Measurements from ENCODE around the gene TMEM218.

TMEM218 gene

DNA sequence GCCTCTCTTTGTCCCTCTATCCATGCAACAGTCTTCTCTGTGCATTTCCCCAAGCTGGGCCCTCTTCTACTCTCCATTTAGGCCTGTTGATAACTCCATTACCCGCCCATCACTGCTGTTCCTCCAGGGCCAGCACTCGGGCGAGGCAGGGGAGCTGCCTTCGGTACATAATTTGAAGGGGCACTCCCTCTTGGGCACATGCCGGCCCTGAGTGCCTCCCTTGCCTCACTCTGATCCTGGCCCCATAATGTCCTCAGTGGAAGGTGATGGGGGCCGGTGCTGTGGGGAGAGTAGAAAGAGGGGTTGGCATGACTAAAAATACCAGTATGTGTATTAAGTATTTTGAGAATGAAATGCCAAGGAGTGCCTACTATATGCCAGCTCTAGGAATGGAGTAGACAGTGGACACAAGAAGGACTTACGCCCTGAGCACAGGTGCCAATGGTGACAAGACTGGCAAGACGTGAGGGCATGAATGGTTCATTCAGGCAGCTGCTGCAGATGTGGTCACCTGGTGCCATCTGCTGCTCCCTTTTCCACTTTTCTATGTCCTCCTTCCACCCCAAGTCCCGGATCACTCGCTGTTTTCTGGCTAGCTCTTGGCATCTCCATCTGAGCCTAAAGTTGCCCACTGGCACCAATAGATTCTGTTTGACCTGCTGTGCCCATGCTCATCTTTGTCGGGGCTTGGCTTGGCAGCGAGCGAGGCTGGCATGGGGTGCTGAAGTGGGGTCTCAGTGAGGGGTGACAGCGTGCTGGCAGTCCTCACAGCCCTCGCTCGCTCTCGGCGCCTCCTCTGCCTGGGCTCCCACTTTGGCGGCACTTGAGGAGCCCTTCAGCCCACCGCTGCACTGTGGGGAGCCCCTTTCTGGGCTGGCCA lies 22.6 kb downstream of the TMEM218 start:
- DNase-seq = no peak

DNA sequence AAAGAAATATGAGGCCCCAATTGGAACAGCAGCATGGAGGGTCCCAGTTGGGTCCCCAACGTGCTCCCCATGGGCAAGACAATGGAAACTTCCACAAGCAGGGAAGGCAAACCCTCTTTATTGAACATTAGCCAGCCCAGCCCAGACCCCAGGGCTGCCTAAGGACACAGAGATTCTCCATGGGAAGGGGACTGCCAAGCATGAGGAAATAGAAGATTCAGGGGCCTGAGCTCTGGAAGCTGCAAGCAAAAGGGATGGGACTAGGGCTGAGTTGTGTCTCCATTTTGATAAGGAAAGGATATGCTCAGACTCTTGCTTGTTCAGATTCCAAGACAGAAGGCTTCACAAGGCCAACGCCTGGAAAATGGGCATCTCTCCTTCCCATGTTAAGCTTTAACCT lies 23.3 kb downstream of the TMEM218 start:
- no peak for DNase-seq

DNA sequence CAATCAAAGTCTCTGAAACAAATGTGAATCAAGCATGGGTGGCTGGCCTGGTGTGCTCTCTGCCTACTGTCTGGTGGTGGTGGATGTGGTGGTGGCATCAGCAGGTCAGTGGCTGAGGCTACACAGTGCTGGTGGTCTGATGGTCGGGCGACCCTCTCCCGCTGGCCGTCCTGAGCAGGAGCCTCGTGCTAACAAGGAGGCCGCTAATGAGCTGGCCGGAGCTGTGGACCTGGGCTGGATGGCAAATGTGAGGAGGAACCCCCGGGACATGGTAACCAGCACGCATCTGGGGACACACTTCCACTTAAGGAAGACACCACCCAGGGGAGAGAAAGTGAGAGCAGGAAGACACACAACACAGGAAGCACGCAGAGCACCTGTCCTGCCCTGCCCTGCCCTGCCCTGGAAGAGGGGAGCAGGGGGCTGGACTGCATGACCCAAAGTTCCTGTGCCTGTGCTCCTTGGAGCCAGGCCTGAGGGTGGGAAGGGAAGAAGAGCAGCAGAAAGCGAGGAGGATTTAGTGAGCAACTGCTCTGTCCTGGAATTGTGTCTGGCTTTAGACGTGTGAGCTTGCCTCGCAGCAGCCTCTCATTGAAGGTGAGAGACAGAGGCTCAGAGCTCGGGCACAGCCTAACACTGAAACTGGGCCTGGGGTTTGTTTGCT lies 24.7 kb downstream of the TMEM218 start:
- DNase-seq = no peak

DNA sequence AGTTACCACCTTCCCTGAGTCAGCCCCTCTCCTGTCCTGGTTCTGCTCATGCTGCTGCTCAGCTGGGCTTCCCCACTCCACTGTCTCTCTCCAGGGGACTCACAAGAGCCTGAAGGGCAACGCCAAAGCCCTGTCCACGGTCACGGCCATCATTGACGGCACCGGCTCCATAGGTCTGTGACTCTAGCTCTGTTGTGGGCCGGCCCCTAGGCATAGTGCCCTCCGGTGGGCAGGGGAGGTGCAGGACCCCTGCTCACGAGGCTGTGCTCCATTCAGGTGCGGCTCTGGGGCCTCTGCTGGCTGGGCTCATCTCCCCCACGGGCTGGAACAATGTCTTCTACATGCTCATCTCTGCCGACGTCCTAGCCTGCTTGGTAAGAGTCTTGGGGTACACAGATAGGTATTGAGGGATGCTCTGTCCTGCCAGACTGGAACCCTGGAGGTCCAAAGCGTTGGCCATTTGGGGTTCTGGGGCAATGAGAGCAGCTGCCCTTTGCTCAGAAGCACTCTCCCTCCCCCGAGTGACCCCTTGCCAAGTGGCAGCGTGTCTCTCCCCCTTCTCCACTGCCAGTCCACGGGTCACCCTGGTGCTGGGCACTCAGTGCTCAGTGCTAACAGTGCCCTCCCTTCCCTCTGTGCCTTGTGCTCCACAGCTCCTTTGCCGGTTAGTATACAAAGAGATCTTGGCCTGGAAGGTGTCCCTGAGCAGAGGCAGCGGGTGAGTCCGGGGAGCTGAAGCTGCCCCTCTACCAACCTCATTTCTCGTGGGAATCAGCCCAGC lies 25.9 kb downstream of the TMEM218 start:
- DNase-seq = no peak

DNA sequence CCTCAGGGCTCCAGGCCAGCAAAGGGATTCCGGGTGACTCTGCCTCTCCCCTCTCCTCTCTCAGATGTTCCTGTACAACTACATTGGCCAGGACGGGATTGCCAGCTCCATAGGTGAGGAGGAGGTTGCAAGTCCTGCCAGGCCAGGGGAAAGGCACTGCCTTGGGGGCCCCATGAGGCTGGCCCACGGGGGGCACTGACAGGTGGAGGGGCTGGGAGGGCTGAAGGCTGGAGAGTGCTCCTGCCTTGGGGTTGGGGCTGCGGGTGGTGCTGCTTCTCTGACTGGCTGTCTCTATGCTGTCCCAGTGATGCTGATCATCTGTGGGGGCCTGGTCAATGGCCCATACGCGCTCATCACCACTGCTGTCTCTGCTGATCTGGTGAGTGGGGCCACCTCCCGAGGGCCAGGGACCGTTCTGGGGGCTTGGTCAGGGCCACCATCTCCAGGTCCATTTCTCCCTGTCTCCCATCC lies 26.6 kb downstream of the TMEM218 start:
- no peak for DNase-seq

DNA sequence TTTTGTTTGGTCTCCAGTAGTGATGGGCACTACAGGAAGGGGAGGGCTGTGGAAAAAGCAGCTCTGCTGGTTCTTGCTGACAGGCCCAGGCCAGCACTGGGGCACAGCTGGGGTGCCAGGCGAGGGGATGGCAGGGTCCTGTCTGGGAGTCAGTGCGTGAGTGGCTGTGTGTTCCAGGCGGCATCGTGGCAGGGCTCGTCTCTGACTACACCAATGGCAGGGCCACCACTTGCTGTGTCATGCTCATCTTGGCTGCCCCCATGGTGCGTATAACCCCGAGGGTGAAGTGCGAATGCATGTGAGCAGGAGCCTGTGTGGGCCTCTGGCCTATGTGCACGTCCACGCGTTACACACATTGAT lies 27.4 kb downstream of the TMEM218 start:
- DNase-seq = no peak

DNA sequence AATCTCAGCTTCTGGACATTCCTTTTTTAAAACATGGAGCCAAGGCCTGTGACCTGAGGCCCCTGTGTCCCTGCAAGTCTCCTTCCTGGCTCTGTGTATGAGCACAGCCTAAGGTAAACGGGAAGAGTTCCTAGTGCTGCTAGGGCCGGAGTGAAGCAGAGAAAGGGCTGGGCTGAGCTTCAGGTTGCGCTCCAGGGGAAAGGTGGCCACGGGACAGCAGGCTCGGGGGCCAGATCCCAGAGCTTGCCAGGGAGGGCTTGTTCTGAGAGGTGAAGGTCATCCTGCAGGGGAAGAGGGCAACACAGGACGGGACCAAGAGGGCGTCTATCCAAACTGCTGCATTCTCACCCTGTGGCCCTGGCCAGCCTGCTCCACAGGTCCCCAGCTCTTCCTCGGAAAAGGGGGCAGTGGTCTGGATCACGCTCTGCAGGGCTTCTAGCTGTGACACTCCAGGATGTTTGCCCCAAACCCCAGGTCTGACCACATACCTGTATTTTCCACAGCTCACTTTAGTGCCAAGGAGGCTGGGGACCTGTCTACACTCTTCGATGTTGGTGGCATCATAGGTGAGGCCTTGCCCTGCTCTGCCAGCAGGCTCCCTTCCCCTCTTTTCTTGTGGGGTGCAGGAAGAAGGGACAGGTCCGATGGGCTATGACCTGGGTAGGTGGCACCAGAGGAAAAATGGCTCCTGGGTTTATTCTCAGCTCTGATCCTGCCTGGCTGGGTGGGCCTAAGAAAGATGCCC lies 27.9 kb downstream of the TMEM218 start:
- no peak for DNase-seq

DNA sequence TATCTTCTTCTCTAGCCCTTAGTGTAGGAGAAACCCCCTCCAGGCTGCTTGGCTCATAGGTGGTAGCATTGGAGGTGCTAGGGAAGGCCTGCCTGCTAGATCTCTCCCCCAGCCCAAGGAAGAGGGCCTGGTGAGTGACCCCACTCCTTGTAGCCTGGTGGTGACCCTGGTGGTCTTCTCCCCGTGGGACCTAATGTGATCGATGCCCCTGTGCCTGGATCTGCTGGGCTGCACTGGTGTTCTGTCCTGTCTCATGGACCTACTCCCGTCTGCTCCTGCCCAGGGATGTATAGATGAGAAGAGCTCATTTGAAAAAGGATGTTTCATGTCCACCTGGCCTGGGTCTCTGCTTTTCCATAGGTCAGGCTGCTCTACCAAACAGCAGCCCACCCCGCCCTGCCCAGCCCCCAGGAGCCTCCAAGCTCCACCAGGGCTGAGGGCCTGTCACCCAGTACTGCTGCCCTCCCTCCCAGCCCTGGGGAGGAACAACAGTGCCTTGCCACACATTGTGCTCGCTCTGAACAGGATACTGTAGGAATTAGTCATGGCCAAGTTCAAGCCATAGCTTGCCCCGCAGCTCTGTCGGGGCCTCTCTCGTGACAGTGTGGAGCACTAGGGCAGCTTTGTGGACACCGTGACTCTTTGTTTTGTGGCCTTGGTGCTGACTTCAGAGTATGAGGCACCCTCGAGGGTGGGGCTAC lies 28.7 kb downstream of the TMEM218 start:
- no peak for DNase-seq

DNA sequence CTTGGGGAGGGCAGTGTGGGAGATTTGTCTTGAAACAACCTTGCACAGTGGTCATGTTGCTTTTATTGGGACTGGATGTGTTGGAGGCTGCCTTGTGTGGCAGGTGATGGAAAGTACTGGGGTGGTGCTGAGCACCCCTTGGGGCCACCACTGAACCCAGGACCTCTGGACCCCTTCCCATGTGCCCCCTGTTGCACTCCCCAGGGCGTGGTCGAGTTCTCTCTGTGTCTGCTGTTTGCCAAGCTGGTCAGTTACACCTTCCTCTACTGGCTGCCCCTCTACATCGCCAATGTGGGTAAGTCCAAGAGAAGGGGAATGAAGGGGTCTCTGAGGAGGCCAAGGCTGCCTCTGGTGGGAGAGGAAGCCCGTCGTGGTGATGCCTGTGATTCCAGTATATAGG lies 29.4 kb downstream of the TMEM218 start:
- no peak for DNase-seq

DNA sequence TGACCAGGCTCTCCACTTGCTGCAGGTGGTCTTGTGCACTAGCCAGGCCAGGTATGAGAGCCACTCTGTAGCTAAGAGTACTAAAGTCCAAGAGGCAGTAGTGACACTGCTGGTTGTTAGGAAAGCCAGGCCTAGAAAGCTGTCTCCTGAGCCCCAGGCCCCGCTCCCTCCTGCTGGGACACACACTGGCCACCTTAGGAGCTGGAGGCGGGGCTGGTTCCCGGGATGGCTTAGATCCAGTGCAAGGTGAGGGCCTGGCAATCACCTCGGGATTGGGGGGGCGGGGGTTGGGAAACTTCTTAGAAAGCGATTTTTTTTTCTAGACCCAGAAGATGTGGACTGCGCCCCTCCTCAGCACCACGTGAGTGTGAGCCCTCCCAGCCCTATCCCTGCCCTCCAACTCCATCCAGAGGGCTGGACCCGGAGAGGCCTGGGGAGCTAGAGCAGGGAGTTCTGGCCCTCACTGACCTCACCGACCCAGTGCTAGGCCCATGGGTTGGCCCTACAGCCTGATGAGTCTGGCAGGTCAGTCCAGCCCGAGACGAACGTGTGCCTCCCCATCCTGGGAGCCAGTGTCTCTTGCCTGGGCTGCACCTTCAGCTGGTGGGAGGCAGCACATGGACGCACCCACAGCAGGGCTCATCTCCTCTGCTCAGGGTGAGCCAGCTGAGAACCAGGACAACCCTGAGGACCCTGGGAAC lies 30.2 kb downstream of the TMEM218 start:
- no peak for DNase-seq

DNA sequence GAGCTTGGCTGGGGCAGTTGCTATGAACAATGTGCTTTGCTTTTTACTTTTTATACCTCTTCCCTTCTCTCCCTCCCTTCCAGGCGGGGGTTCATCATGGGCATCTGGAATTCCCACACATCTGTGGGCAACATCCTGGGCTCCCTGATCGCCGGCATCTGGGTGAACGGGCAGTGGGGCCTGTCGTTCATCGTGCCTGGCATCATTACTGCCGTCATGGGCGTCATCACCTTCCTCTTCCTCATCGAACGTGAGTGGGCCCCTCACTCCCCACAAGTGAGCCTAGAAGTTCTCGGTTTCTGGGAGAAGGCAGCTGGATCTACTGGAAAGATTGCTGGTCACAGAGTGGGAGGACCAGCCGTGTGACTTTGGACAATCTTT lies 30.9 kb downstream of the TMEM218 start:
- no peak for DNase-seq

DNA sequence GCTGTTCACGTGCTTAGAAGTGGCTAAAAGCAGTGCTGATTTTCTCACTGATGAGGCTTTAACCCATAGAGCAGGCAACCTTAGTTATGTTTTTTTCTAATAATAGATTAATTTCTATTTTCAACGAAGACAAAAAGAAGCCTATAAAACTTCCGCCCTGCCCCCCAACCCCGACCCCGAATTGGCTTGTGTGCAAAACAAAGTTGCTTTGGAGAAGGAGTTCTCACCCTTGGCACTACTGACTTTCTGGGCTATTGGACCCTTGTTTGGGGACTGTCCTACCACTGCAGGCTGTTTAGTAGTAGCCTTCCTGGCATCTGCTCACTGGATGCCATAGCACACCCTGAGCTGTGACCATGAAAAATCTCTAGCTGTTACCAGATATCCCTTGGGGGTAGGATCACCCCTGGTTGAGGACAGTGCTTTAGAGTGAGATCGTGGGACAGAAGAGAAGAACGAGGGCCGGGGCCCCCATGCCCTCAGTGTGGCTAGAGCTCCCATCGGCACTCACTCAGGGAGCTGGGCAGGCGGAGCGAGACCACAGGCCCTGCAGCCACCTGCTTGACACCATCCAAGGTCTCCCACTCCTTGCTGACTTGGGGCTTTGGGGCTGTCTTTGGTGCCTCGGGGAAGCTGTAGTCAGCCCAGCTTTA lies 31.4 kb downstream of the TMEM218 start:
- DNase-seq = no peak

DNA sequence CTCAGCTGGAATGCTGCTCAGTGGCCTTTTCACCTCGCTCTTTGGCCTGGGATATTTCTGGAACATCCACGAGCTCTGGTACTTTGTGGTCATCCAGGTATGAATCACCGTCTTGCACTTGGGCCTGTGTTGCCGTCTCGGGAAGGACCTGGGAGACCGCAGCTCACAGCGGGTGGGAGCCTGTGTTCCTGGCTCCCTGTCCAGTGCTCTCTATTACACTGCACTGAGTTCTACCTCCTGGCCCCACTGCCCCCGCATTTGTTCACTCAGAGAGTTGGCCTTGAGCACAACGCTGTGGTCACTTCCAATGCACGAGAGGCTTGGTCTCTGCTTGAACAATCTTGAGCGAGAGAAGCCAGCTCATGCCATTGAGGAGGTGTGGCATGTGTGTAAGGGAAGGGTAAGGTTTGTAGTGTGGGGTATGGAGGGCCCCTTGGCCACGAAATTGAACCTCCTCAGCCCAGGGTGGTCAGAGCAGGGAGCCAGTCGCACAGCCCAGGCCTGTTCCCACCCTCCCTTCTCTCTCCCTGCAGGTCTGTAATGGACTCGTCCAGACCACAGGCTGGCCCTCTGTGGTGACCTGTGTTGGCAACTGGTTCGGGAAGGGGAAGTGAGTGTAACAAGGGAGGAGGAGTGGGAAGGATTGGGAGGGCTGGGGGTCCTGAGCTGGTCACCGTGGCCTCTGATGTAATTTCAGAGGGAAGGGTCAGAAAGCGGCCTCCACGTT lies 32.1 kb downstream of the TMEM218 start:
- DNase-seq = no peak

DNA sequence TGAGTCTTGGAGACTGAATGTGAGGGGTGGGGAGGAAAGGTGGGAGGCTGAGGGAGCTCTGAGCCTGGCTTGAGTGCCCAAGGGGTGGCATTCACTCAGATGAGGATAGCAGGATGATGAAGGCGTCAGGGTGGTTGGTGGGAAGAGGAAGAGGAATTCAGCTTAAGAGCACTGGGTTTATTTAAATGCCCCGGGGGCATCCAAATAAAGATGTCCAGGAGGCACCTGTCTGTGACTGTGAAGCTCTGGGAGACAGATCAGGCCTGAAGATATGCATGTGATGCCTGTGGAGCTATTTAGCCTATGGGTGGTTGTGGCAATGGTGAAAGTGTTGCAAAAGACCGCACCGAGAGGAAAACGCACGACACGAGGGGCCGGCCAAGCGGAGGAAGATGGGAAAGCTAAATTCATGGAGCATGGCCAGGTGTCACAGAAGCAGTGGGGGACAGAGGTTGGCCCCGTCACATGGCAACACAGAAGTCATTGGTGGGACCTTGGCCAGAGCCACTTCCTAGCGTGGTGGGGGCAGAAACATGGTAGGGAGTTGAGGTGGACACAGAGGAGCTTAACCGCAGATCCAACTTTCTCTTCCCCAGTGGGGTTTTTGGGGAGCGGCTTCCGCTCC lies 32.8 kb downstream of the TMEM218 start:
- DNase-seq = no peak

DNA sequence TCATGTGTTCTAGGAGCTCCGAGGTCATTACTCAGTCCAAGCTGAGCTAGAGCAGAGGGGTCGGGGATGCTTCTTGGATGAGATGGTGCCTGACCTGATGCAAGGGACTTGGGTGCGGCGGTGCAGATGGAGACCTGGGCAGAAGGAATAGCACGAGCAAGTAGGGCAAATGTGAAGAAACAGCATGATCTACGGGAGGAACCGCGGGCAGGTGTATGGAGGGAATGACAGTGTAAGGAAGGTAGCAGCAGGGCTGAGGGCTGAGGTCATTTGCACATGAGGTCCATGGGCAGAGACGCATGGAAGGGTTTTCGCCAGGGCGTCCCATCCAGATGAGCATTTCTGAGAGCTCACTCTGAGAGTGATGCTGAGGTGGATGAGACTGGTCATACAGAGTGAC lies 33.4 kb downstream of the TMEM218 start:
- DNase-seq = no peak

DNA sequence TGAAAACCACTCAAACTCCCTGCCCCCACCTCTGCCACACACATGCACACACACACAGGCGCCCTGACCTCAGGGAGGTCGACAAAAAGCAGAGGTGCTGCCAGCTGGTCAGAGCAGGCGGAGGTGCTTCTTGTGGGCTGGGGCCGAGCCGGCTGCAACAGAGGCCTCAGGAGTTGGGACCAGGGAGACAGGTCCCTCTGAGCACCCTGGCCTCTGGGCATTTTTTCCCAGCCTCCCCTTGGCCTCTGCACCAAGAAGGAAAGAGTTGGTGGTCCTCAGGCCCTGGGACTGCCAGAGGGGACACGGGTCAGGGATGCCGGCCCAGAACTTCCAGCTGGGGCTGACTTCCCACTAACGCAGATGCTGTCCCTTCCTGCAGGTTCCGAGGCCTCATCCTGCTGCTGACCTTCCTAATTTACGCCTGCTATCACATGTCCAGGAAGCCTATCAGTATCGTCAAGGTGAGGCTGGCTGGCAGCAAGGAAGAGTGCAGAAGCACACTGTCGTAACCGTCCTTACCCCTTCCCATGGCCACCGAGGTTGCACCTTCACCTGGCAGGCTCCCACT lies 35.0 kb downstream of the TMEM218 start:
- DNase-seq = no peak

DNA sequence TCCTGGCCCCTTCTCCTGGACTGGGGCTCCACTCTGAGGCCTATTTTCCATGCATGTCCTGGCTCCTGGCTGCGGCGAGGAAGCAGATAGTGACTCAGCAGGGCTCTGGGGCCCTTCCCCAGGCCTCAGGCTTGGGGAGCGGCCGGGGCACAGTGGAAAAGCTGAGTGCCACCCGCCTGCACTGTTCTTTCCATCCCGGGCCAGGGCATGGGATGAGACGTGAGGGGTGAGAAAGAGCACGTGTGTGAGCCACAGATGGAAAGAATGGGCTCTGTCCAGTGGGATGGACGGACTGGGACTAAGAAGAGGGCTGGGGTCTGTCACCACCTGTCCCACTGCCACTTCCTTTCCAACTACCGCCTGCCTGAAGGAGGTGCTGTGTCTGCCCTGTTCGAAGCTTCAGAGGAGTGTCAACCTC lies 35.5 kb downstream of the TMEM218 start:
- DNase-seq = no peak

DNA sequence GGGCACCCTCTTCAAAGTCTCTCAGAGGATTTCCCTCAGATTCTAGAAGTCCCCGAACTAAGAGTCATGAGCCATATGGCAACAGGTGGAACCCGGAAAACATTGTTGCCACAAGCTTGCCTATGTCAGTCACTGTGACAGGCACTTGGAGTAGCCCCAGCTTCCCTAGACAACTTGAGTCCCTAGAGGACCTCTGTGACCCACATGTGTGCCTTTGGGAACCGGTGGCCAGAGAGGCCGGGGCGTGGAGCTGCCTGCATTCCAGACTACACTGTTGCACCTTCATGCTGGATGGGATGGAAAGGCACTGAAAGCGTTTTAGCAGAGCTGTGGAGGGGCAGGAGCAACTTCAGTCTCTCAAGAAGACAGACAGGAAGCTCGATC lies 36.2 kb downstream of the TMEM218 start:
- no peak for DNase-seq

DNA sequence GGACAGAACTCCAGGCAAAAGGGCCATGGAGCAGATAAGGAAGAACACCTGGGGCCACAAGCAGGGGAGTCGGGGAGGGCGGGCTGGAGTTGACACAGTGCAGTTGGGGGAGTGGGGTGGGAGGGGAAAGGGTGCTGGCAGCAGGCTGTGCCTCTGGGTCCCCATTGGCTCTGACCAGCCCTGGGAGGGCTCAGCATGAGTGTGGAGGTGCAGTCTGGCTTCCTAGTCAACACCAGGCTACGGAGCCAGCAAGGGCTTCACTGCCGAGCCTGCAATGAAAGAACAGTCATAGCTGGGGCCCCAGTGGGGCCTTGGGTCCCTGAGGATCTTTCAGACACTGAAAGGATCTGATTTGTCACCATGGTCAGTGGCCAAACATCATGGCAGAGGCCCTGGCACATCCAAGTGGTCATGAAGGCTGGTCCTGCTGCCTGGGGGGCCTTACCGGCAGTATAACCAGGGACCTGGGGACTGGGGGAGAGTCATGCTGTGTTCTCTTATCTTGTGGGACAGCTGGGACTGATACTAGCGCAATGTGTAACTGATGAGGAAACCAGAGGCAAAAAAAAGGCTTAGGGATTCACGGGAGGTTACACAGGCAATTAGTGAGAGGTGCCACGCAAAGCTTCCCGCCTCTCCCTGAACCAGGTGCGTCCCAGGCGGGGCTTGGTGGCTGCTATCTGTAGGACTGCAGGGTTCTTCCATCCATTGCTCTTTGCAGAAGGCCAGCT lies 36.8 kb downstream of the TMEM218 start:
- DNase-seq = no peak

Data from SHP77 (cell line).